ENCODE measurements around the gene EDAR.

DNA sequence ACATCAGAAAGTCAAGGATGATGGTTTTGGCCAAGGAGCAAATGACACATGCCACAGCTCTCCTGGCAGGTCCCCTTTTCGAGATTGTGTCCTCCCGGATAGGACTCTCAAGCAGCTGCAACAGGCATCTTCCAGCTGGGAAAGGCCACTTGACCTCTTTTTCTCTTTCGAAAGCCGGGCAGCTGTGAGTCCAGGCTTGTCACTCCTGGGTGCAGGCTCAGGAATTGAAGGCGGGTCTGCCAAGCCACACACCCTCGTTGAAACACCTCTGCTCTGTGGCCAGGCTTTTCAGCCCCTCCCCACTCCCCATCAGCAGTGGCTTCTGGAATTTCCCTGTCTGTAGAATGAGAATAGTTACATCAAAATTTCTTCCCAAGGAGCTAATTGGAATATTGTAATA lies 104.4 kb downstream of the EDAR start:
- TF ChIP-seq CTCF (conservative IDR thresholded peaks at IDR 0.05 in 1 of 2, IDR thresholded peaks at IDR 0.05 in 1 of 2; ENCODE audit: extremely low read depth in 1 of 2, insufficient read depth in 1 of 2, low read depth in 1 of 2, low read length in 2 of 2) (no peak), EZH2 (IDR thresholded peaks at IDR 0.05; ENCODE audit: borderline replicate concordance, low read length) (no peak)
